GM11168 (cell line): Measurements from ENCODE around the gene USP43.
"Not testable (repeated sequence)": the region's sequence is repeated elsewhere in the genome, so short reads cannot be mapped to it uniquely, and the experiment has no call there.

Experiments
- in situ Hi-C: fragments of 300-500 bp; cut with MboI; formaldehyde crosslinking; loops from one replicate; pipeline ENCODE4 v1.12.0; 2022; ENCODE audit warnings: low sequenced_read_pairs; ENCODE audit not compliant: unreplicated experiment

USP43 gene

GRCh38 chr17:9644910-9645751, at the start of gene USP43:
USP43 (plus strand) TSS chr17:9645517; CDS start chr17:9645633, 116 bp downstream.
- in situ Hi-C loops, result no loop called here

DNA sequence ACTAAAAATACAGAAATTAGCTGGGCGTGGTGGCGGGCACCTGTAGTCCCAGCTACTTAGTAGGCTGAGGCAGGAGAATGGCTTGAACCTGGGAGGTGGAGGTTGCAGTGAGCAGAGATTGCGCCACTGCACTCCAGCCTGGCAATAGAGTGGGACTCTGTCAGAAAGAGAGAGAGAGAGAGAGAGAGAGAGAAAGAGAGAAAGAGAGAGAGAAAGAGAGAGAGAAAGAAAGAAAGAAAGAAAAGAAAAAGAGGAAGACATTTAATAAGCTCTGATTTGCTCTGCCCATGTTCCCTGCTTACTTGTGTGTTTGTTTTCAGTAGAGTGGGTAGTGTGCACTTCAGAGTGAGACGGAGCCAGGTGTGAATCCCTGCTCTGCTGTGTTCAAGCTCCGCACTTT, 47.7 kb upstream of the USP43 start:
- in situ Hi-C loops, result not testable (repeated sequence)

DNA sequence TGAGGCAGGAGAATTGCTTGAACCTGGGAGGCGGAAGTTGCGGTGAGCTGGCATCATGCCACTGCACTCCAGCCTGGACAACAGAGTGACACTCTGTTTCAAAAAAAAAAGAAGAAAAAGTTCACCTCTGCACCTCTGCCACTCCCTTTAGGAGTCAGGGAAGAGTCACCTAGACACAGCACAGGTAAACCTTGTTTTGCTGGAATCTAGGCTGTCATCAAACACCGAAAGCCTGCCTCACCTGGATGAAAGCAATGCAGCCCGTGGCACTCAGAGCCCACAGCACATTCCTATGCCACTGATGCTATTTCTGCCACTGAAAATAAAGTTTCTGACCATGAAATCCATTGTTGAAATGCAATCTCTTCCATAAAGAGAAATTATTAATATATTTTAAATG, 46.7 kb upstream of the USP43 start:
- in situ Hi-C loops, result no loop called here

GRCh38 chr17:9604583-9604982, 40.7 kb upstream of the USP43 start:
- in situ Hi-C loops, result not testable (repeated sequence)

GRCh38 chr17:9606453-9606852, 38.9 kb upstream of the USP43 start:
- in situ Hi-C loops, result no loop called here

- in situ Hi-C loops, result not testable (repeated sequence)
Measured at GRCh38 chr17:9607058-9607457, 38.3 kb upstream of the USP43 start.

- in situ Hi-C loops, result no loop called here
Measured at GRCh38 chr17:9611557-9611956, 33.8 kb upstream of the USP43 start.

DNA sequence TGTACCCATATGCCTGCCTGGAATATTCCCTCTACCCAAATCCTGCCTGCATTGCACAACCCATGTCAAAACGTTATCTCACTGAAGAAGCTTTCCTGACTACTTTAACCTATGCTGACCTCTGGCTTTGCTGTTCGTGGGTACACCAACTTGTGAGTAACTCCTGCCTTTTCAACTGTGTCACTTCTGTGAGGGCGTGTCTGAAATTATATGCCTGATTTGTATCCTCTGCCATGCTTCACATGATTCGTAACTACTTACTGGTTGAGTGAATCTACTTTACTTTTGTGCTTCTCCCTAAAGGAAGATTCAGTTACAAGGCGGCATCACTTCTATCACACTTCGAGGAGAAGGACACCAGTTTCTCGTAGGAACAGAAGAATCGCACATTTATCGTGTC, 33.3 kb upstream of the USP43 start:
- in situ Hi-C loops, result no loop called here

GRCh38 chr17:9615486-9615885, 29.8 kb upstream of the USP43 start:
- in situ Hi-C loops, result no loop called here

DNA sequence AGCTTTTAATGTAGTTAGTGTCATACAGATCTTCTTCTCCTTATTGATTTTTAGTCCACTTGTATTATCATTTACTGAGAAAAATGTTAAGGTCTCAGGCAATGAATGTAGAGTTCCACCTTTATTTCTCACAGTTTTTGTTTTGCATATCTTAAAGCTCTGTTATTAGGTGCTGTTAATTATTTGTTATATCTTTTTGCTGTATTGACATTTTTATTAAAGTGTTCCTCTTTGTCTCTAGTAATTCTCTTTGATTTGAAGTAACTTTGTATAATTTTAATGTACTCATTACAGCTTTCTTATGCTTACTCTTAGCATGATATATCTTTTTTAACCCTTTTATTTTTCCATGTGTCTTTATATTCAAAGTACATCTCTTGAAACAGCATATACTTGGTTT, 22.4 kb upstream of the USP43 start:
- in situ Hi-C loops, result no loop called here

GRCh38 chr17:9628509-9628908, 16.8 kb upstream of the USP43 start:
- in situ Hi-C loops, result no loop called here

GRCh38 chr17:9632741-9633140, 12.6 kb upstream of the USP43 start:
- in situ Hi-C loops, result no loop called here

- in situ Hi-C loops, result no loop called here
Measured at GRCh38 chr17:9635340-9635739, 10.0 kb upstream of the USP43 start.

DNA sequence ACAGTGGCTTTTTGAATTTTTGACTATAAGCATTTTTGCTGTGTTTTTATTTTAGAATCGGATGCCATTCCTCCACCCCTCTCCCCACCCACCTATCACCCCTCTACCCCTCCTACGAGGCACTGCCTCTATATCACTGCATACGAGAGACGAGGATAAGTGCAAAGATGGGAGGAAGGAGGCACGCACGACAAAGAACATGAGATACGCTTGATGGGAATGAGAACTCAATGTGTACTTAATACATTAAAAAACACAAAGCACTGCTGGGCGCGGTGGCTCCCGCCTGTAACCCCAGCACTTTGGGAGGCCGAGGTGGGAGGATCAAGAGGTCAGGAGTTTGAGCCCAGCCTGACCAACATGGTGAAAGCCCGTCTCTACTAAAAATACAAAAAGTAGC, 8.8 kb upstream of the USP43 start:
- in situ Hi-C loops, result no loop called here

DNA sequence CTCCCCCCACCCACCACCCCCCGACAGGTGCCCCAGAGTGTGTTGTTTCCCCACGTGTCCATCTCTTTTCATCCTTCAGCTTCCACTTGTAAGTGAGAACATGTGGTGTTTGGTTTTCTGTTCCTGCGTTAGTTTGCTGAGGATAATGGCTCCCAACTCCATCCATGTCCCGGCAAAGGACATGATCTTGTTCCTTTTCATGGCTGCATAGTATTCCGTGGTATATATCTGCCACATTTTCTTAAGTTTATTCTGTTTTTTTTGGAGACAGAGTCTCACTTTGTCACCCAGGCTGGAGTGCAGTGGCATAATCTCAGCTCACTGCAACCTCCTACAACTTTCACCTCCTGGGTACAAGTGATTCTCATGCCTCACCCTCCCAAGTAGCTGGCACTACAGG, 4.9 kb upstream of the USP43 start:
- in situ Hi-C loops, result not testable (repeated sequence)

GRCh38 chr17:9643611-9644010, 1.7 kb upstream of the USP43 start:
- in situ Hi-C loops, result no loop called here

DNA sequence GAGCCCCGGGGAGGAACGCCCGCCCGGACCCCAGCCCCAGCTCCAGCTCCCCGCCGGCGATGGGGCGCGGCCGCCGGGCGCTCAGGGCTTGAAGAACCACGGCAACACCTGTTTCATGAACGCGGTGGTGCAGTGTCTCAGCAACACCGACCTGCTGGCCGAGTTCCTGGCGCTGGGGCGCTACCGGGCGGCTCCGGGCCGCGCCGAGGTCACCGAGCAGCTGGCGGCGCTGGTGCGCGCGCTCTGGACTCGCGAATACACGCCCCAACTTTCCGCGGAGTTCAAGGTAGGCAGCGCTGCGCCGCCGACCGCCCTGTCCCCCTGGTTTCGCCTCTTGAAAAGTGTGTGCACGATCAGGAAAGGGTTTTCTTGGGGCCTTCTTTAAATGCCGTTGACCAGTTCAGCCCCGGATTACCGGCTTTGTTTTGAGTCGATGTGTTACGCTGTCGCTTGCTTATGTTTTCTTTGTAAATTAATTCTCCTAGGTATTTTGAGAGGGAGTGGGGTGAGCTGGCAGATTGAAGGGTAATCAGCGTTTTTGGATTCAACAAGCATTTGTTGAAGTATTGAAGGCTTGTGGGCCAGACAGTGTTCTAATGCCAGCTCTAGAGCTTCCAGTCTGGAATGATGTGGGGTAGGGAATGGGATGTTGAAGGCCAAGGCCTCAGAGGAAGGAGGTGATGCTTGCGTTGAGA, 681 bp downstream of the USP43 start:
- in situ Hi-C loops, result no loop called here

DNA sequence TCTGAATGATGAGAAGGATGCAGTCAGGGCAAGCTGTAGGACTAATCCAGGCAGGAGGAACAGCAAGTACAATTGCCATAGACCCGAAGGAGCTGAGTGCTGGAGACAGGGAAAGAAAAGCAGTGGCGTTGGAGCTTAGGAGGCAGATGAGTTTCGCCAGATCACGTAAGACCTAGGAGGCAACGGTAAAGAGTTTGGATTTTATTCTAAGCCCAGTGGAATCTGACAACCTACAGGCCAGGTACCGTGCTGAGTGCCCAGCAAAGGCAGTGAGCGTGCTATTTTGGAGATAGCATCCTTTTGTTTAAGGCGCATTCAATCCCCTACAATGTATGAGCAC, 1.2 kb downstream of the USP43 start:
- in situ Hi-C loops, result no loop called here

GRCh38 chr17:9647014-9647413, 1.7 kb downstream of the USP43 start:
- in situ Hi-C loops, result no loop called here

- in situ Hi-C loops, result no loop called here
Measured at GRCh38 chr17:9648521-9649110, 3.3 kb downstream of the USP43 start.

GRCh38 chr17:9658593-9659211, 13.4 kb downstream of the USP43 start:
- in situ Hi-C loops, result no loop called here
